ENCODE data around the gene UBE2J2. TPM values are rescaled to one million over a fixed set of nuclear protein-coding genes. Genes with fewer than 3 reads are reported as not detected.

The UBE2J2 gene
- total RNA-seq, 3 donors from 2014 or later (not counting 1 experiment from before 2014, with no cell fraction given), result 66.0 to 84.2 (median 78.1) TPM

- H3K27ac ChIP-seq (ENCODE audit: low read length), result peak overlapping the region; percentile 79
- no peaks in the 10 kb centered on the region for H3K9me3 Mint-ChIP-seq
- no peaks in the 10 kb centered on the region for H3K9me3 ChIP-seq (ENCODE audit: control insufficient read depth, insufficient read depth, low read length)
- peak overlapping the region; percentile 91 for H3K4me3 Mint-ChIP-seq
- peaks cover 14 to 62% of the 10 kb centered on the region in 2 donors for H3K4me1 Mint-ChIP-seq
- WGBS (ENCODE audit: insufficient coverage), result 82% methylated on average over 74 of the region's 74 CpGs
- H3K36me3 ChIP-seq (ENCODE audit: control insufficient read depth, insufficient read depth, low read length), result peaks cover 42% of the 10 kb centered on the region
- ATAC-seq (peak in 2 of 3 donors; percentile 11 to 31), DNase-seq (peak in 1 of 2 donors; percentile 77)
- no peak overlapping the region for H3K4me3 ChIP-seq (ENCODE audit: low read length)
- H3K27ac Mint-ChIP-seq, result peak overlapping the region; percentile 98 to 99
- H3K36me3 Mint-ChIP-seq, result no peaks in the 10 kb centered on the region
- H3K27me3 Mint-ChIP-seq (ENCODE audit: low read depth in 2 of 2), result no peaks in the 10 kb centered on the region
- intact Hi-C loops (cut with micrococcal nuclease), result no loop called here
- TF ChIP-seq CTCF (IDR thresholded peaks at IDR 0.05), result no peak
- H3K4me1 ChIP-seq (ENCODE audit: control insufficient read depth, insufficient read depth, low read length), result peaks cover 99% of the 10 kb centered on the region
- no peaks in the 10 kb centered on the region for H3K27me3 ChIP-seq (ENCODE audit: control insufficient read depth, insufficient read depth, low read length)
Measured at GRCh38 chr1:1216770-1217620, 56.7 kb downstream of the UBE2J2 start.

GRCh38 chr1:1215881-1216605 lies 57.6 kb downstream of the UBE2J2 start:
- Mint-ChIP-seq H3K27ac (peak overlapping the region; percentile 98 to 99), H3K4me3 (peak overlapping the region; percentile 91), H3K9me3 (no peaks in the 10 kb centered on the region), H3K4me1 (peaks cover 9 to 59% of the 10 kb centered on the region in 2 donors), H3K27me3 (ENCODE audit: low read depth in 2 of 2) (no peaks in the 10 kb centered on the region), H3K36me3 (no peaks in the 10 kb centered on the region)
- Histone ChIP-seq H3K4me3 (ENCODE audit: low read length) (no peak overlapping the region), H3K27ac (ENCODE audit: low read length) (peak overlapping the region; percentile 79), H3K9me3 (ENCODE audit: control insufficient read depth, insufficient read depth, low read length) (no peaks in the 10 kb centered on the region), H3K27me3 (ENCODE audit: control insufficient read depth, insufficient read depth, low read length) (no peaks in the 10 kb centered on the region), H3K4me1 (ENCODE audit: control insufficient read depth, insufficient read depth, low read length) (peaks cover 99% of the 10 kb centered on the region), H3K36me3 (ENCODE audit: control insufficient read depth, insufficient read depth, low read length) (peaks cover 40% of the 10 kb centered on the region)
- intact Hi-C loops (cut with micrococcal nuclease), result loop anchor here (2.0 kb wide), 1 partner anchor 15 kb away; no protein-coding TSS in a partner anchor
- WGBS (ENCODE audit: insufficient coverage), result 86% methylated on average over 21 of the region's 21 CpGs
- TF ChIP-seq CTCF (IDR thresholded peaks at IDR 0.05), result no peak
- ATAC-seq (no peak), DNase-seq (no peak)

- no peaks in the 10 kb centered on the region for H3K27me3 ChIP-seq (ENCODE audit: control insufficient read depth, insufficient read depth, low read length)
- no peak for TF ChIP-seq CTCF (IDR thresholded peaks at IDR 0.05)
- DNase-seq (peak in 1 of 2 donors; percentile 74), ATAC-seq (no peak)
- H3K36me3 Mint-ChIP-seq, result no peaks in the 10 kb centered on the region
- peaks cover 32% of the 10 kb centered on the region for H3K36me3 ChIP-seq (ENCODE audit: control insufficient read depth, insufficient read depth, low read length)
- no peaks in the 10 kb centered on the region for H3K9me3 ChIP-seq (ENCODE audit: control insufficient read depth, insufficient read depth, low read length)
- no peaks in the 10 kb centered on the region for H3K9me3 Mint-ChIP-seq
- peak overlapping the region; percentile 37 for H3K4me3 Mint-ChIP-seq
- H3K27me3 Mint-ChIP-seq (ENCODE audit: low read depth in 2 of 2), result no peaks in the 10 kb centered on the region
- intact Hi-C loops (cut with micrococcal nuclease), result loop anchor here (2.0 kb wide), 1 partner anchor 16 kb away; no protein-coding TSS in a partner anchor
- H3K4me1 Mint-ChIP-seq, result peaks cover 9 to 54% of the 10 kb centered on the region in 2 donors
- WGBS (ENCODE audit: insufficient coverage), result 76% methylated on average over 8 of the region's 11 CpGs
- no peak overlapping the region for H3K4me3 ChIP-seq (ENCODE audit: low read length)
- peaks cover 99% of the 10 kb centered on the region for H3K4me1 ChIP-seq (ENCODE audit: control insufficient read depth, insufficient read depth, low read length)
- peak overlapping the region; percentile 79 for H3K27ac ChIP-seq (ENCODE audit: low read length)
- H3K27ac Mint-ChIP-seq, result peak overlapping the region; percentile 98 to 99
Measured at GRCh38 chr1:1215080-1215676, 58.5 kb downstream of the UBE2J2 start.

Data from natural killer cell (primary cell).